ENCODE results near the gene CD244.

Gene CD244

DNA sequence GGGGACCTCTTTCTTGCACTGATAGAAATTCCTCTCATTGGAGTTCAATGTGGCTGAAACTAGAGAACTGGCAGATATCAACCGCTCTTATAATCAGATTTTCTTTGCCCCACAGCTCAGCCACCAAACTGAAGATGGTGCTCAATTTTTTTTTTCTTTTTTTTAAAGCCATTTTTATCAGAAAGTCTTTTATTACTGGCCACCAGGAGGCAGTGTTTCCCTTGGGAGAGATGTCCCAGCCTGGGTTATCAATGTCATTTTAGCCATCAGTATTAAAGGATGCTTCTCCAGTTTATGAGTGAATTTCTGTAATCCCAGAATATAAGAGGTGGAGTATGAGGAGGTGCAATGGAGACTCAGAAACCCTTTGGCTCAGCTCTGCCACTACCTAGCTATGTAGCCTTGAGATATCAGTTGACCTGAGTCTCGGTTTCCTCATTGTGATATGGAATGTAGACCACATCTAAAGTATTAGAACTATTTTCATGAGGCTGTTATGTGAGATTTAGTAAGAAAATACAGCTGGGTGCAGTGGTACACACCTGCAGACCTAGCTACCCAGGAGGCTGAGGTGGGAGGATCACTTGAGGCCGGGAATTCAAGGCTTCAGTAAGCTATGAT, 27.6 kb downstream of the CD244 start:
- peak in 1 of 2 experiments; percentile 45 for DNase-seq (ENCODE audit: low read depth in 1 of 2, low spot score in 1 of 2)
- Histone ChIP-seq H3K4me3 (replicated peaks; ENCODE audit: insufficient read depth, low read length) (no peak overlapping the region), H3K27ac (replicated peaks) (no peak overlapping the region), H3K27me3 (ENCODE audit: insufficient read depth, poor library complexity, severe bottlenecking) (no peaks in the 10 kb centered on the region)
- TF ChIP-seq SPI1 (IDR thresholded peaks at IDR 0.05; ENCODE audit: borderline replicate concordance, low read depth) (no peak), CTCF (IDR thresholded peaks at IDR 0.05; ENCODE audit: insufficient read depth, low read length) (peak; percentile 24), GABPA (IDR thresholded peaks at IDR 0.05; ENCODE audit: low read depth) (no peak)

GRCh38 chr1:160830321-160831153, 32.1 kb downstream of the CD244 start:
- DNase-seq (ENCODE audit: low read depth in 1 of 2, low spot score in 1 of 2) = peak in 1 of 2 experiments; percentile 71
- Histone ChIP-seq H3K4me3 (replicated peaks; ENCODE audit: insufficient read depth, low read length) (no peak overlapping the region), H3K27ac (replicated peaks) (no peak overlapping the region), H3K27me3 (ENCODE audit: insufficient read depth, poor library complexity, severe bottlenecking) (no peaks in the 10 kb centered on the region)
- TF ChIP-seq SPI1 (IDR thresholded peaks at IDR 0.05; ENCODE audit: borderline replicate concordance, low read depth) (no peak), CTCF (IDR thresholded peaks at IDR 0.05; ENCODE audit: insufficient read depth, low read length) (peak; percentile 64), GABPA (IDR thresholded peaks at IDR 0.05; ENCODE audit: low read depth) (no peak), POLR2AphosphoS5 (IDR thresholded peaks at IDR 0.05; ENCODE audit: low read depth) (no peak)
- TF ChIP-seq, protein P1, sequence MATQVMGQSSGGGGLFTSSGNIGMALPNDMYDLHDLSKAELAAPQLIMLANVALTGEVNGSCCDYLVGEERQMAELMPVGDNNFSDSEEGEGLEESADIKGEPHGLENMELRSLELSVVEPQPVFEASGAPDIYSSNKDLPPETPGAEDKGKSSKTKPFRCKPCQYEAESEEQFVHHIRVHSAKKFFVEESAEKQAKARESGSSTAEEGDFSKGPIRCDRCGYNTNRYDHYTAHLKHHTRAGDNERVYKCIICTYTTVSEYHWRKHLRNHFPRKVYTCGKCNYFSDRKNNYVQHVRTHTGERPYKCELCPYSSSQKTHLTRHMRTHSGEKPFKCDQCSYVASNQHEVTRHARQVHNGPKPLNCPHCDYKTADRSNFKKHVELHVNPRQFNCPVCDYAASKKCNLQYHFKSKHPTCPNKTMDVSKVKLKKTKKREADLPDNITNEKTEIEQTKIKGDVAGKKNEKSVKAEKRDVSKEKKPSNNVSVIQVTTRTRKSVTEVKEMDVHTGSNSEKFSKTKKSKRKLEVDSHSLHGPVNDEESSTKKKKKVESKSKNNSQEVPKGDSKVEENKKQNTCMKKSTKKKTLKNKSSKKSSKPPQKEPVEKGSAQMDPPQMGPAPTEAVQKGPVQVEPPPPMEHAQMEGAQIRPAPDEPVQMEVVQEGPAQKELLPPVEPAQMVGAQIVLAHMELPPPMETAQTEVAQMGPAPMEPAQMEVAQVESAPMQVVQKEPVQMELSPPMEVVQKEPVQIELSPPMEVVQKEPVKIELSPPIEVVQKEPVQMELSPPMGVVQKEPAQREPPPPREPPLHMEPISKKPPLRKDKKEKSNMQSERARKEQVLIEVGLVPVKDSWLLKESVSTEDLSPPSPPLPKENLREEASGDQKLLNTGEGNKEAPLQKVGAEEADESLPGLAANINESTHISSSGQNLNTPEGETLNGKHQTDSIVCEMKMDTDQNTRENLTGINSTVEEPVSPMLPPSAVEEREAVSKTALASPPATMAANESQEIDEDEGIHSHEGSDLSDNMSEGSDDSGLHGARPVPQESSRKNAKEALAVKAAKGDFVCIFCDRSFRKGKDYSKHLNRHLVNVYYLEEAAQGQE (IDR thresholded peaks at IDR 0.05; ENCODE audit: insufficient replicate concordance, low read depth) = no peak

DNA sequence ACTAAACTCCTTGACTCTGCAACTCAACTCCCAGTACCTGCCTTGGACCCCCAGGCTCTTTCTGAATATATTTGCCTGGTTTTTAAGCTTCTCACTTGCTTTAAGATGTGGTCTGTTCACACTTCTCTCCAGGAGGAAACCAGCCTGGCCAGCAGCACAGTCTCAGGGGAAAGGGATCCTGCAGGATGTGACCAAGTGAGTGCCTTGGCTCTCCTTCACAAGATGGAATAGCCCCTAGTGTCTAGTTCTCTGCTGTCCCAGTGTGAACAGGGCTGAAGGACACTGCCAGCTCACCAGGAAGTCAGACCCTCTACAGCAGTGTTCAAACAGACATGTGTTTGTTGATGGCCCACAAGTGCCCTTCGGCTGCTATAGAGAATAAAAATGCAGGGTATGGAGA, 32.9 kb downstream of the CD244 start:
- Histone ChIP-seq H3K4me3 (replicated peaks; ENCODE audit: insufficient read depth, low read length) (no peak overlapping the region), H3K27me3 (ENCODE audit: insufficient read depth, poor library complexity, severe bottlenecking) (no peaks in the 10 kb centered on the region), H3K27ac (replicated peaks) (no peak overlapping the region)
- no peak for TF ChIP-seq SPI1 (IDR thresholded peaks at IDR 0.05; ENCODE audit: borderline replicate concordance, low read depth)
- TF ChIP-seq CTCF (IDR thresholded peaks at IDR 0.05; ENCODE audit: insufficient read depth, low read length) = no peak
- no peak for TF ChIP-seq POLR2AphosphoS5 (IDR thresholded peaks at IDR 0.05; ENCODE audit: low read depth)
- TF ChIP-seq GABPA (IDR thresholded peaks at IDR 0.05; ENCODE audit: low read depth) = no peak
- DNase-seq (ENCODE audit: low read depth in 1 of 2, low spot score in 1 of 2) = no peak

- no peak overlapping the region for H3K27ac ChIP-seq (replicated peaks)
- no peak overlapping the region for H3K4me3 ChIP-seq (replicated peaks; ENCODE audit: insufficient read depth, low read length)
- TF ChIP-seq POLR2AphosphoS5 (IDR thresholded peaks at IDR 0.05; ENCODE audit: low read depth) (no peak), CTCF (IDR thresholded peaks at IDR 0.05; ENCODE audit: insufficient read depth, low read length) (no peak), GABPA (IDR thresholded peaks at IDR 0.05; ENCODE audit: low read depth) (no peak), SPI1 (IDR thresholded peaks at IDR 0.05; ENCODE audit: borderline replicate concordance, low read depth) (no peak)
- TF ChIP-seq, protein P1 (IDR thresholded peaks at IDR 0.05; ENCODE audit: insufficient replicate concordance, low read depth) = no peak
- no peaks in the 10 kb centered on the region for H3K27me3 ChIP-seq (ENCODE audit: insufficient read depth, poor library complexity, severe bottlenecking)
- peak in 1 of 2 experiments; percentile 12 for DNase-seq (ENCODE audit: low read depth in 1 of 2, low spot score in 1 of 2)
Measured at GRCh38 chr1:160827418-160827817, 35.3 kb downstream of the CD244 start.
